IPS-NIHi7 (cell line): ENCODE results near the gene PHACTR1.
"Not testable (repeated sequence)": the region's sequence is repeated elsewhere in the genome, so short reads cannot be mapped to it uniquely, and the experiment has no call there.

ENCODE experiments used
- DNase-seq: peaks from one replicate; pipeline ENCODE4 v3.0.0; 2012; ENCODE audit warnings: mixed read lengths; ENCODE audit errors: extremely low spot score

Gene PHACTR1

DNA sequence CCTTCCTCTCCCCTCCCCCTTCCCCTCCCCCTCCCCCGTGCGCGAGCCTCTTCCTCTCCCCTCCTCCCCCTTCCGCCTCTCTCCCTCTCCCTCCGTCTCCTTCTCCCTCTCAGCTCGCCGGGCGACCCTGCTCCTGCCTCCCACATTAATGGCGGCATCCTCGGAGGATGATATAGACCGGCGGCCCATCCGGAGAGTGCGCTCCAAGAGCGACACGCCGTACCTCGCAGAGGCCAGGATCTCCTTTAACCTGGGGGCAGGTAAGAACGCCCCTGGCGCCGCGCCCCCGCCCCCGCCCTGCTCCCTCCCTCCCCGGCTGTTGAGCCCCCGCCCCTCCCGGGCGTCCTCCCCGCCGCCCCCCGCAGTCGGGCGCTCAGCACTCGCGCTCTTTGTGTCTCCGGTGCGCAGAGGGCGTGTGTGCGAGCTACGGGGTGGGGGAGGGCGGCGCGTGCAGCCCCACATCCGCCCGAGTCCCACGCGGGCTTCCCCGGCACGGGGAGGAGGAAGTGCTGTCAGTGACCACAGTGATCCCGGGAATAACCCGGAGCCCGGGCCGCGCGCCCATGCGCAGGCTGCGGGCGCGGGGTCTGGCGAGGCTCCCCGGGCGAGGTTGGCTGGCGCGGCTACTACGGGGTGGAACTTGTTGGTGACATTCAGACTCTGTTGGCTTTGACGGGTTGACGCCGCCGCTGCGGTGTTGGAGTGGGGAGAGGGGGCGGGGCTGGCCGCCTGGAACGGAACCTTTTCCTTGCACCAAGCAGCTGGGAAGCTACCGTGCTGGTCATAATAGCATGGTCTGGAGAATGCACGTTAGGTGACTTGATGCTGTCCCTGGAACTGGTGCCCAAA lies 33.2 kb downstream of the PHACTR1 start:
- DNase-seq, result peak; percentile 65

DNA sequence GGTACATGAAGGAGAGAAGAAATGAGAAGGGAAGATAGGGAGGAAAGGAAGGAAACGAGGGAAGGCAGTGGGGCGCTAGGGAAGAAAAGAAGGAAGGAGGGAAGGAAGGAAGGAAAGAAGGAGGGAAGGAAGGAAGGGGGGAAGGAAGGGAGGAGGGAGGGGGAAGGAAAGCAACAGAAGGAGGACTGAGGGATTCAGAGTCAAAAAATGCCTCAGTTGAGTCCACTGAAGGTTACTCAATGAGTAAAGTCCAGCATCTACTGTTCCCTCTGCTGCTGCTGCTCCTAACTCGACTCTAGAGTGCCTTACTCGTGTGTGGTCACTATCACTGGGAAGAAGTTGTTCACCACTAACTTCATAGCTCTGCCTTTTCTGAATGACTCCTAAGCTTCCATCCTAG lies 33.8 kb downstream of the PHACTR1 start:
- DNase-seq, result no peak

DNA sequence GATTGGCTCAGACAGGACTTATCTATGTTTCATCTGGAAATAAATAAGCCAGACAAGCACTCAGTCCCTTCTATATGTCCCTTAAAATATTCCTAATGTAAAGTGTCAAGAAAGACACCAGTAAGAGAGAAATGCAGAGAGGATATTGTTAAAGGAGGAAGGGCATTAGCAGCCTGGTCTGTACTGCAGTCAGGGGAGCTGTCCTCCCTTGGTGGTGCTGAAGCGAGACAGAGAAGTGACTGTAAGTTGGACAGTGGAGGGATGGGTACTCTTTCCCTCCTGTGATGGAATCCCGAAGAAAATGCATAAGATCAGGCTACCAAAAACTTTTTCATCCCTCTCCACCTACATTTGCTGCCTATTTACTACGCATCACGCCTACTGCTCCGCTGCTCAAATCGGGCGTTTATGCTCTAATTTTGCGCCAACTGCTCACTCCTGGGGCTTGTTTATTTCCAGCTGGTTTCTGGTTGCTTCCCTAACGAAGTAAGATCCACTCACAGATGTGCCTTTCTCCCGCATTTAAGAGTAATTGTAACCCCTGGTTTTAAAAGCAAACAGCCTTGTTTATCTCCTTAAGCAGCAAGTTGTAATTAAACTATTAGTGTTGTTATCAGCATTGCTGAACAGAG lies 35.2 kb downstream of the PHACTR1 start:
- peak; percentile 82 for DNase-seq

- no peak for DNase-seq
Measured at GRCh38 chr6:12753036-12753435, 36.5 kb downstream of the PHACTR1 start.

DNA sequence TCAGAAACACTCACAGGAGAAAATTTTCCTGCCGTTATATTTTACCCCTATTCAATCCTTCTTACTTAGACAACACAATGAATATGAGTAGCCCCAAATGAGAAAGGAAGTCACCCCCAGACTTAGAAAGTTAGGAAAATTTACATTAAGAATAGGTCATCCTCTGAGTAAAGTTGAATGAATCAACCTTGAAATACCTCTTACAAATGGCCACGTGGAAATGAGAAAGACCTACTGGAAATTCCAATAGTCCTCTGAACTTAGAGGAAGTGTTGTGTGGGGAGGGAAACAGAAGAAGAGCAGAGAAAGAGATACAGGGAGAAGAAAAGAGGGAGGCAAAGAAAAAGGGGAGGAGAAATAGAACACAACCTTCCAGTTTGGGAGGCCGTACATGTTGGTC lies 43.7 kb downstream of the PHACTR1 start:
- no peak for DNase-seq

DNA sequence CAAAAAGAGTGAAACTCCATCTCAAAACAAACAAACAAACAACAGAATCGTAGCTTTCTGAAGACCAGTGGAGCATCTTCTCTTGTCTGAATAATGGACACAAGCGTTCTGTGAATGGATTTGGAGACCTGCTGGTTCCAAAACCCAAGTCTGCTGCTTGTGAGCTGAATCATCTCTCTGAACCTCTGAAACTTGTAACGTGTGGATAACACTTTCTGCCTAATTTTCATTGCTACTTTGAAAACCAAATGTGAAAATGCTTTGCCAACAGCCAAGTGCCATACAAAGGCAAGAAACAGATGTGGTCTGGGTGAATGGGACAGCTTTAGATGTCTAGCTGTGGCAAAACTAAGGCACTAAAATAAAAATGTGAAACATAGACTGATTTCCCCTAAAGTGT lies 44.3 kb downstream of the PHACTR1 start:
- no peak for DNase-seq

- no peak for DNase-seq
Measured at GRCh38 chr6:12761376-12762115, 45.0 kb downstream of the PHACTR1 start.

GRCh38 chr6:12762731-12763434 lies 46.3 kb downstream of the PHACTR1 start:
- not testable (repeated sequence) for DNase-seq

DNA sequence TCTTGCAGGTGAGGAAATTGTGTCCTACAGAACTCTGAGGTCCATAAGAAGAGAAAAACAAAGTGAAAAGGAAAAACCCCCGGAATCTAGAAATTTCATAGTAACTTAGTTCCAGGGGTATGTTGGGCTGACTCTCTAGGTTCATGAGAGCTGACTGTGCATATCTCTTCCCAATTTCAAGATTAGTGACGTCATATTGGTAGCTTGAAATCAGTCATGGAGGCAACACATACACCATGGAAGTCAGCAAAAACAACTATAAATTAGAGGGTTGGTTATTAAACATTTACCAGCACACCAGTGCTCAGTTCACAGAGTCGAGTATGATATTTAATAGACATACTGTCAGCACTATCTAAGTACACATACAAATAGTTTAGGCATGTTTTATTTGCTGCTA lies 49.8 kb downstream of the PHACTR1 start:
- no peak for DNase-seq

DNA sequence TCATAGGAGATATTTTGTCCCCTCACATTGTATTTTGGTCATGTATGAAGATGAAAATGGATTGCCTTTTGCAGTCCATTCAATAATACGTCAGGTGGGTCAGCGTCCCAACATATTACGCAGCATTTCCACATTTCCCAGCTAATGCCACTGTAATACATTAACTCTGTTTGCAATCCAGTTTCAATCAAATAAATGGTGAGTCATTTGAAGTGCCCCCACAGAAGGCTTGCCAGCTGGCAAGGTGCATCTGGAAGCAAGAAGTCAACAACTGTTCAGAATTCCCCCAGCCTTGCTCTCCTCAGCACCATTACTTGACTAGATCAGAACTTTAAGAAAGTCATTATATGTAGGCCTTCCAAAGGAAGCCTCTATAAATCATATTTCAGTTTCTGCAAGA lies 50.4 kb downstream of the PHACTR1 start:
- no peak for DNase-seq

DNA sequence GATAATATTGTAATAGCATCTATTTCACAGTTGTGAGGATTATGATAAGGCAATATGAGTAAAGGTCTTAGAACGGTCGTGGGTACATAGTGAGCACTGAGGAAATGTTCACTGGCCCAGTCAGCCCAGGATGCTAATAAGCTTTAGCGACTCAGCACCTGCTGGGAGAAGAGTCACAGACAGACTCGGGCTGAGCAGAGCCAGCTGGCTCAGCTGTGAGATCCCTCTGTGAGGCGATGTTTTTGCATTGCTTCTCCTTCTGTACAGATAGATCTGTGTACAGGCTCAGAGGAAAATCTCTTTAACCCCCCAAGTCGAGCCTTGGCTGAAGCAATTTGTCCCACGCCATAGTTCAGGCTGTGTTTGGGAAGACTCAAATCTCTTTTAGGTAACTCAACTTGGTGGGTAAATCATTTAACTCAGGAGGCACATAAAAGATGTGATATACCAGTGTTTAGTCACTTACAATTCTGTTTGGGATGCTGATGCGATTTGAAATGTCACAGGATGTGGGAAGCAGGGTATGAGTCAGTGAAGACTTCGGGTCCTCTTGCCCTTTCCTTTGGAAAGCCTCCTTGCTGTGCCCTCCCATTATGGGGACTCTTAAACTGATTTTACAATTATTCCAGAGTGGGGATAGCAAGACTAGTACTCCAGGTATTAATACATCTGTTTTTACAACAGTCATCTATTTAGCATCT lies 53.1 kb downstream of the PHACTR1 start:
- DNase-seq, result no peak

GRCh38 chr6:12772416-12772815 lies 55.8 kb downstream of the PHACTR1 start:
- no peak for DNase-seq

GRCh38 chr6:12776291-12776690 lies 59.7 kb downstream of the PHACTR1 start:
- DNase-seq, result peak; percentile 30

- no peak for DNase-seq
Measured at GRCh38 chr6:12779772-12780171, 63.2 kb downstream of the PHACTR1 start.

- DNase-seq, result no peak
Measured at GRCh38 chr6:12782136-12782535, 65.6 kb downstream of the PHACTR1 start.

GRCh38 chr6:12785301-12785700 lies 68.7 kb downstream of the PHACTR1 start:
- no peak for DNase-seq

DNA sequence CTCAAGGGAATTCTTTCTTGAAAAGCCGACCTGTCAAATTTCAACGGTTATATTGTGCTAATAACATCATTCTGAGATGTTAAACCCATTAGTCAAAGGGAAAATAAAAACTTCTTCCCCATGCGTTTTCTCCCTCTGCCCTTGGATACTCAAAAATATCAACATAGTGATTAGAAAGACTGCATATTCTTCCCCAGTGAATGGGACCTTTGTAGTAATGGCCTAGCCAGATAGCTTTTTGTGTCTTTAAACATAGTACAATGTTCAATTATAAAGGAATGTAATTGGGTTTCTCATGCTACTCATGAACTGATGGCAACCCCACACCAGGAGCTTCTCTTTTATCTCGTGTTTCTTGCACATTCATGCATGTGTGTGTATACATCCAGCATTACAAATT lies 69.4 kb downstream of the PHACTR1 start:
- no peak for DNase-seq

DNA sequence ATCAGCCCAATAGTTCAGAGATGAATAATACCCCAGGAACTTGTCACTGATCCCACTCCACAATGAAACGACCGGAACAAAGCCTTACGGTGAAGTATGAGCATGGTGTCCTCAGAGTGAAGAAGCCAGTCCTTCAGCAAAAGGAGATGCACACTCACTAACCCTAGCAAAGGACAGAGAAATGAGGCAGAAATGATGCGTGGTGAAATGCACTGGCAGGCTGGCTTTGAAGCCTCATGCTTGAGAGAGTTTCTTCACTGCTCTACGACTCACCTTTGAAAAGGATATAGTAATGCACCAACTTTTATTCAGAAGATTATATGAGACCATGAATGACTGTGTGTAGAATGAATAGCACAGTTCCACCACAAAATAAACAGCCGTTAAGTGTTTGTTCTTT lies 74.8 kb downstream of the PHACTR1 start:
- no peak for DNase-seq

GRCh38 chr6:12798326-12798725 lies 81.8 kb downstream of the PHACTR1 start:
- no peak for DNase-seq

GRCh38 chr6:12800120-12800519 lies 83.6 kb downstream of the PHACTR1 start:
- no peak for DNase-seq

GRCh38 chr6:12801141-12801540 lies 84.6 kb downstream of the PHACTR1 start:
- no peak for DNase-seq
